NCI-H82 treated with DMSO at 0.1 percent for 48 hours (cell line): ENCODE data around the gene ERF.

Source experiments
- DNase-seq: peaks from one replicate; lab custom pipeline; 2025; ENCODE audit not compliant: unreplicated experiment; lab: John Stamatoyannopoulos, UW

Gene ERF

GRCh38 chr19:42242512-42243409, 12.2 kb downstream of the ERF start, which contains the start of gene GSK3A:
GSK3A (minus strand) TSS chr19:42242602; CDS start chr19:42242465, 137 bp downstream.
- DNase-seq, result peak; percentile 99

DNA sequence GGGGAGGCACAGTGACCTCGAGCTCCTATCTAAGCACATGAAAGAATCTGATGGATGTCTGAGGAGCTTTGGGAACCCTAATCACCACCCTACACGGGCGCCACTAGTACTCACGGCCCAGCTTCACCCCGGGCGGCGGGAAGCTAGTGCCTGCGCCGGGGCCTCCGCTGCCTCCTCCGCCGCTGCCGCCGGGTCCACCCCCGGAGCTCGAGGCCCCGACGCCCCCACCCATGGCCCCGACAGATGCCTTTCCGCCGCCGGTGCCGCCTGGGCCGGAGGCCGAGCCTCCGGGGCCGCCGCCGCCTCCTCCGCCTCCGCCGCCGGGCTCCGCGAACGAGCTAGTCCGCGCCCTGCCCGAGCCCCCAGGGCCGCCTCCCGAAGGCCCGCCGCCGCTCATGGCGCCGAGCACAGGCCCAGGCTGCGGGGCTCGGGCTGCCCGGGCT, 12.8 kb downstream of the ERF start:
- DNase-seq, result no peak

- no peak for DNase-seq
Observed at GRCh38 chr19:42241279-42241678, 13.6 kb downstream of the ERF start.

DNA sequence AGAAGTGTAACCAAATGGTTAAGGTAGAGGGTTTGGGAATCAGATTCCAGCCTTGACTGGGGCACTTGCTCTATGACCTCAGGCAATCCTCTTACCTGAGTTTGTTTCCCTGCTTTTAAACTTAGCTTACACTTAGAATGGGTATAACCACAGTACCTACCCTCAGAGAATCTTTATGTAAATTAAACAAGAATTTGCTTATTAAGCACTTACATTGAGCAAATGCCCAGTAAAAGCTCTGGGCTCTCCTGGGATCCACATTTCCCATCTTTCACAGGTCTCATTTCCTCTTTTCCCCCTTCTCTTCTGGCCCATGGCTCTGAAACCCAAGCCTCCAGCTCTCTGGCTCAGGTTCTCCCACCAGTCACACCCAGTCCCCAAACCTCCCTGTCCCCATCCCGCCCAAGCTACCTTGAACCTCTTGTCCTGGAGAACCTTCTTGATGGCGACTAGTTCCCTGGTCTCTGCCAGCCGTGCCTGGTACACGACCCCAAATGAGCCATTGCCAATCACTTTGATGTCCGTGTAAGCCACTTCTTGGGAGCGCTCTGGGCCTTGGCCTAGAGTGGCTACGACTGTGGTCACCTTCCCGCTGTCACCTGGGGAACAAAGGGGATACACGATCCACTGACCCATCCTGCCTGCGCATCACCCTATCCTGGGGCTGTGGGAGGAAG, 15.2 kb downstream of the ERF start:
- DNase-seq, result no peak

- DNase-seq, result no peak
Observed at GRCh38 chr19:42235181-42235580, 19.7 kb downstream of the ERF start.

GRCh38 chr19:42234364-42234763, 20.6 kb downstream of the ERF start:
- DNase-seq, result no peak

DNA sequence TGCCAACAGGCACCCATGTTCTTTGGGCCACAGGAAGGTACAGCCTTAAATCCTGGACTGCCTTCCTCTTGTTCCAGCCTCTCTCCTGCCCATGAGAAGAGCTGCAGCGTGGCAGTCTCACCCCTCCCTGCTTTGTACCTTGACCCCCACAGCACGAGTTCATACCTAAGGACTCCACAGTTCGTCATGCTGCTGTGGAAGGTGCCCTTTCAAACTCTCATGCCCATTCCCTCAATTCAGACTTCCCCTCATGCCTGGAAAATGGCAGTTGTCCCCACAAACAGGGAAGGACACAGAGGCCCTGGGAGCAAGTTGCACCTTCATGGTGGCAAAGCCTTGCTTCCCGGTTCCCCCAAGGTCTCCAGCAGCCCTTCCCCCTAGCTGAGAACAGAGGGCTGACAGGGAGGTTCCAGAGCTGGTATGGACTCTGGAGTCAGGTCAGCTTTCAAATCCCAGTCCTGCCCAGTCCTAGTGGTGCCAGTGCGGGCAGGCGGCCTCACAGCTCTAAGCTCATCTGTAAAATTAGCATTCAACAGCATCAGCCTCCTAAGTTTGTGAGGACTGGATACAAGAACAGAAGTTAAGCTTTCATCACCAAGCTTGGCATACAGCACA, 21.1 kb downstream of the ERF start:
- no peak for DNase-seq

DNA sequence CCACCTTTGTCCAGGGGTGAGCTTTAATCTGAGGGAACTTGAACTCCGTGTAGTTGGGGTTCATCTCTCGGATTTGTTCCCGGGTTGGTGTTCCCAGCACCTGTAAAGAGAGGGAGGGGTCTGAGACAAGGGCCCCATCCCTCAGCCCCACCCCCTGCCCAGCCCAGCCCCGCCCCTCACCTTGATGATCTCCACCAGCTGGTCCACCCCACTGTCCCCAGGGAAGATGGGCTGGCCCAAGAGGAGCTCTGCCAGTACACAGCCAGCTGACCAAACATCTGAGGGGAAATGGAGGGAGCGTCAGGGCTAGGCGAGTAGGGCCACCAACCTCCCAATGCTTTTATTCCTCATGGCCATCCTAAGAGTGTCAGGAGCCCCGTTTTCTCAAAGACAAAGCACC, 21.8 kb downstream of the ERF start:
- no peak for DNase-seq

- no peak for DNase-seq
Observed at GRCh38 chr19:42232435-42232834, 22.5 kb downstream of the ERF start.

DNA sequence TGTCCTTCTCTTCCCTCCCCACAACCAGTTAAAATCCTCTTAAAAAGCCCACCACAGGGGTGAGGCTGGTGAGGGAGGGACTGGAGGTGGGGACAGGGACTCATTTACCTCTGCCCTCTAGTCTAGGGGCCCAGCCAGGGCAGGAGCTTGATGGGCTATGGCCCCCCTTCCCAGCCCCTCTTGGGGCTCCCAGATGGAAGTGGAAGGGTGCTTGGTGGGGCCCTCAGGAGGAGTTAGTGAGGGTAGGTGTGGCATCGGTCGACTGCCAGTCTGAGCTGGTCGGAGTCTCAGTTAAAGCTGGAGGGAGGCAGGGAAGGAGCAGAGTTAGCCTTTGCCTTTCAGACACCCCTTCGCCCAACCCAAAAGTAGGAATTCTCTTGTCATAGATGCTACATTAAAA, 24.4 kb downstream of the ERF start:
- DNase-seq, result no peak

DNA sequence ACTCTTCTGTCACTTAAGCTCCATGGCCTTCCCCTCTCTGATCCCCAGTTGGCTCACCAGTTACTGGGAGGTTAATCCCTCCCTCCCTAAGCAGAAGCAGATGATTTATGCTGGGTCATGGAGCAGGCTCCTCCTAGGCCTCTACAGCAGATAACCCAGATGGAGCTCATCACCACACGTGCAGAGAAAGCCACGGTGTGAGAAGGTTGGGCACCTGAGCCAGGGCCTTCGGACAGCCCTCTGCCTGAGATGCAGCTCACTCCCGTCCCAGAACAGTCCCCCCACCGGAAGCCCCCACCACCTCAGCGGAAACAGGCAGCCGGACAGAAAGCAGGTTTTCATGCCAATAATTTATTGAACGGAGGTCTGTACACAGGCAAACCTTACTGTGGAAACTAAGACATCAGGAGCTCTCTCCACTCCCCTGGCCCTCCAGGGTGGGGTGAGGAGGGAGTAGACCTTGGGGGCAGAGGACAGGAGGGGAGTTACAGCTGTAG, 25.0 kb downstream of the ERF start:
- peak; percentile 95 for DNase-seq

DNA sequence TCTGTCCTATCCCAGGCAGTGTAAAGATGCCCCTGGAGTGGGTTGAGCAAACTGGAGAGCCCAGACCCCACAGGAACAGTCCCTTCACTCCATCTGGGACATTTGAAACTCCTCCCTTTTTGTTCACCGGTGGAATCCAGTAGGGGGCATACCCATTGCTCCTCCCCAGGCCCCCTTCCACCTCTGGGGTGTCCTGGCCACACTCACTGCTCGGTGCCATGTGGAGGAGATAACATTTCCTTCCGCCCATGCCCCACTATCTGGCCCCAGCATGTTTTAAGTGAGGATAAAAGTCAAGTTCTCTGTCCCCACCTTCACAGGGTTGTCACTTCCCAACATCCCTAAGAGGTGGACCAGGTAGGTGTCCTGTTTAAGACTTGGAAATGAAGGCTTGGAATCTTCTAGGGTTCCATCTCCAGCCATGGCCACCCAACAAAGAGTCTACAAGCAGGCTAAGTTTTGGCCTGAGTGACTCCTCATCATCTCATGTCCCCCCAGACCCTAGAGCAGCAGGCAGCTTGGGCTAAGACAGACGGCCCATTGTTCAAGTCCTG, 25.6 kb downstream of the ERF start:
- DNase-seq, result no peak

- DNase-seq, result peak; percentile 8
Observed at GRCh38 chr19:42228641-42229040, 26.3 kb downstream of the ERF start.

DNA sequence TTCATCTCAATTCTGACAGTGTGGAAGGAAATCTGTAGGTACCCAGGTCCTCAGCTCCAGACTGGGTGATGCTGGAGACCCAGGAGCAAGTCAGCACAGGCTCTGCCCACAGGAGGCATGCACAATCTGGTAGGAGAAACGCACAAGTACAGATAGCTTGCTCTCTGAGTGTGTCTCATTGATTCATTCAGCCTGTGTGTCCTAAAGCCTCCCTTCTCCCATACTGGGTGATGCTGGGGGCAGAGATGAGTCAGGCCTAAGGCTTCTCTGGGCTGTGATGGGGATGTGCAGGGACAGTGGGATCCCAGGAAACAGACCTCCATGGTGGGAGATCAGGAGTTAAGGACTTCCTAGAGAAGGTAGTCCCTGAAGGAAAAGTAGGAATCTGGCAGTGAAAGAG, 28.0 kb downstream of the ERF start:
- DNase-seq, result no peak

DNA sequence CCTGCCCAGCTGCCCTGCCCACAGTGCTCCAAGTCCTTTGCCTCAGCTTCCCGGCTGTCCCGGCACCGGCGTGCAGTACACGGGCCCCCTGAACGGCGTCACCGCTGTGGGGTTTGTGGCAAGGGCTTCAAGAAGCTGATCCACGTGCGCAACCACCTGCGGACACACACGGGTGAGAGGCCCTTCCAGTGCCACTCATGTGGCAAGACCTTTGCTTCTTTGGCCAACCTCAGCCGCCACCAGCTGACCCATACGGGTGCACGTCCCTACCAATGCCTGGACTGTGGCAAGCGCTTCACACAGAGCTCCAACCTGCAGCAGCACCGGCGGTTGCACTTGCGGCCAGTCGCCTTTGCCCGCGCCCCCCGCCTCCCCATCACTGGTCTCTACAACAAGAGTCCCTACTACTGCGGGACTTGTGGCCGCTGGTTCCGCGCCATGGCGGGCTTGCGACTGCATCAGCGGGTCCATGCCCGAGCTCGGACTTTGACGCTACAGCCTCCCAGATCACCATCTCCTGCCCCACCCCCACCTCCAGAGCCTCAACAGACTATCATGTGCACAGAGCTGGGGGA, 29.1 kb downstream of the ERF start:
- no peak for DNase-seq

DNA sequence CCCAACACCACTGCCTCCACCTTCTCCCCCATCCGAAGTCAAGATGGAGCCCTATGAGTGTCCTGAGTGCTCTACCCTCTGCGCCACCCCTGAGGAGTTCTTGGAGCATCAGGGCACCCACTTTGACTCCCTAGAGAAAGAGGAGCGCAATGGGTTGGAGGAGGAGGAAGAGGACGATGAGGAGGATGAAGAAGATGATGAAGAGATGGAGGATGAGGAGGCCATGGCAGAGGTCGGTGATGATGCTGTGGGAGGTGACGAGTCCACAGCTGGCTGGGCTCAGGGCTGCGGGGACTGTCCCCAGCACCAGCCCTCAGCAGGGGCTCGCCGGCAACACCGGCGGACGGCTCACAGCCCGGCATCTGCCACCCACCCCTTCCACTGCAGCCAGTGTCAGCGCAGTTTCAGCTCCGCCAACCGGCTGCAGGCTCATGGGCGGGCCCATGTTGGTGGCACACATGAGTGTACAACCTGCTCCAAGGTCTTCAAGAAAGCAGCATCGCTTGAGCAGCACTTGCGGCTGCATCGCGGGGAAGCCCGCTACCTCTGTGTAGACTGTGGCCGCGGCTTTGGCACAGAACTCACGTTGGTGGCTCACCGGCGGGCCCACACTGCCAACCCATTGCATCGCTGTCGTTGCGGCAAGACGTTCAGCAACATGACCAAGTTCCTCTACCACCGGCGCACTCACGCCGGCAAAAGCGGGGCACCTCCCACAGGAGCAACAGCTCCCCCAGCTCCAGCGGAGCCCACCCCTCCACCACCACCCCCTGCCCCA, 29.8 kb downstream of the ERF start:
- no peak for DNase-seq

- DNase-seq, result no peak
Observed at GRCh38 chr19:42220751-42221097, 34.2 kb downstream of the ERF start.

DNA sequence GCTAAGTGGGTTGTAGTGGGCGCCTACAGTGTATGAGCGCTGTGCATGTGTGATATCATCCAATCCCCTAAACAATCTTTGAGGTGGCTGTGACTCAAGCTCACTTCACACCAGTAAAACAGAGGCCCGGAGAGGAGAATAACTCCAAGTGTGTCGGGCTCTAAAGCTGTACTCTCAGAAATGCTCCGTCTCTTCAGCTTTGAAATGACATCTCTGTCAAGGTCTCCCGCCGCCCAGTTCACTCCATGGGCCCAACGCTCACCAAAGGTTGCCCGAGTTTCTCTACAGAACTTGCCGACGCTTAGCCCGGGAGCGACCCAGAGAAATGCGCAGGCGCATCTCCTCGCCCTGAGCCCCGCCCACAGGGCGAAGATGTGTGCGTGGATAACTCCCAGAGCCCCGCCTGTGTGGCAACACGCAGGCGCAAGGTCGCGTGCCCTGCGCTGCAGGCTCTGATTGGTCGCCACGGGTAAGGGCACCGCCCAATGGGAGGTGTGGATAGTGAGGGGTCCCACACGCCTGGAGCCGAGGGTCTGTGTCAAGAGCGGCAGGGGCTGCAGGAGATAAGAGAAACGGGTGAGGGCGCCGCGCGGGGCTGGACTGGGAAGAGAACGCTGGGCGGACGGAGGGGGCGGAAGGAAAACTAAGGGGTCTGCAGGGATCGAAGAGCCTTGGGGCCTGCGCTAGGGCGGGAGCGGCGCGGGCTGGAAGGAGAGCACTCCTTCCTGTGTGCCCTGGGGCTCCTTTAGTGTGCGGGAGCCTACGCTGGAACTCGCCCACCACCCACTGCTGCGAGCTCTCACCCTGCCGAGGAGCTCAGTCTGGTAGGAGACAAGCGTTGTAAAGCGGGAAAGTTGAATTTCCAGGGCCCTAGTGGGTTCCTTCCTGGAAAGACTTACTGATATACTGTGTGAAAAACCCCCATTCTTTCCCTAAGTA, 34.8 kb downstream of the ERF start, which contains the start of gene ZNF526:
TSS of gene ZNF526 (plus strand) at position 501 of the 939 bp plus-strand sequence. CDS start 4,092 bp downstream, outside the sequence.
- peak; percentile 97 for DNase-seq
